DMS 273 (cell line): ENCODE measurements around the gene CYP4F3.
"Not testable (repeated sequence)": the region's sequence is repeated elsewhere in the genome, so short reads cannot be mapped to it uniquely, and the experiment has no call there.

Experiments used
- DNase-seq: peaks from one replicate; lab custom pipeline; 2025; ENCODE audit not compliant: unreplicated experiment; lab: John Stamatoyannopoulos, UW

CYP4F3 gene

DNA sequence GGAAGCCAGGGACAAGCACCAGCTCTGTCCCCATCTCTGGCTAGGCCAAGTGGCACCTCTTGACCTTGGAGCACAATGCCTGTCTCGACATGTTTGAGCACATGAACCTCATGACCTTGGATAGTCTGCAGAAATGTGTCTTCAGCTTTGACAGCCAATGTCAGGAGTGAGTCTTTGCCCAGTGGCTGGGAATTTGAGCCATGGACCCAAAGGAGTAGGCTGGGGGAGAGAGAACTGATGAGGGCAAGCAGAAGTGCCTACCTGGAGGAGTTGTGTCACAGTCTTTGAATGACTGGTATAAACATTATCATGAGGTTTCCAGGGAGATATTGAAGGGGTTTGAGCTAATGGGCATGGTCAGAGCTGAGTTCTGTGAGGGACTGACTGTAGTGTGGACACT lies 25.5 kb downstream of the CYP4F3 start:
- no peak for DNase-seq

DNA sequence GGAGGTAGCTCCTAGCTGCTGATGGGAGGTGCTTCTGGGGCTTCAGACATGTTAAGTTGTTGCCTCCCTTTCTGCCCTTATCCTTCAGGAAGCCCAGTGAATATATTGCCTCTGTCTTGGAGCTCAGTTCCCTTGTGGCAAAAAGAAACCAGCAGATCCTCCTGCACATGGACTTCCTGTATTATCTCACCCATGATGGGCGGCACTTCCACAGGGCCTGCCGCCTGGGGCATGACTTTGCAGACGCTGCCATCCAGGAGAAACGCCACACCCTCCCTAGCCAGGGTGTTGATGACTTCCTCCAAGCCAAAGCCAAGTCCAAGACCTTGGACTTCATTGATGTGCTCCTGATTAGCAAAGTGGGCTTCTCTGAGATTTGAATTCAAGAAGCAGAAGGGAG lies 26.2 kb downstream of the CYP4F3 start:
- no peak for DNase-seq

DNA sequence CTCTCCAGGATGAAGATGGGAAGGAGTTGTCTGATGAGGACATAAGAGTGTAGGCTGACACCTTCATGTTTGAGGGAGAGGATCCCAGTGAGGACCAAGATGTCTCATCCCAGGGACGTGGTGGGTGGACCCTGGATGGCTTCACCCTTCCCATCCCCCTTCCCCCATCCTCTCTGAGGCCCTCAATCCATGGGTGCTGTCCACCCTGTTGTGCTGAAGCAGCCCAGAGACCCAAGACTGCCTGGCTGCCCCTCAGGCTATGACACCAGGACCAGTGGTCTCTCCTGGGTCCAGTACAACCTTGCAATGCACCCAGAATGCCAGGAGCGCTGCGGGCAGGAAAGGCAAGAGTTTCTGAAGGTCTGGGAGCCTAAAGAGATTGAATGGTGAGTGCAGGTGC lies 28.7 kb downstream of the CYP4F3 start:
- no peak for DNase-seq

DNA sequence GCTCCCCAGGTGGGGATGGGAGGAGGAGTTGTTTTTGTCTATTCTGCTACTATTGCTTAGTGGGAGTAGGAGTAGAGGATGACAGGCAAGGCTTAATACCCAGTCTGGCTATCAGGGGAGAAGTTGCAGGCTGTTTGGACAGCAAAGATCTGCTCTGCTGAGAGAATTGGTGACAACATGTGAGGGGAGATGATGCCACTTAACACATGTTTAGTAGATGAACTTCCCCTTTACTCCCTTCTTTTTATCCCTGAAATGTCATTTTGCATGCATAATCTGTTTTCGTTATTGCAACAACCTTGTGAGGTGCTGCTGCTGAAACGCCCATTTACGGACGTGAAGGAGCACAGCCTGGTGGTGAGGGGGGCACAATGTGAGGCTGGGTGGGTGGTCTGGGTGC lies 29.2 kb downstream of the CYP4F3 start:
- DNase-seq: no peak

DNA sequence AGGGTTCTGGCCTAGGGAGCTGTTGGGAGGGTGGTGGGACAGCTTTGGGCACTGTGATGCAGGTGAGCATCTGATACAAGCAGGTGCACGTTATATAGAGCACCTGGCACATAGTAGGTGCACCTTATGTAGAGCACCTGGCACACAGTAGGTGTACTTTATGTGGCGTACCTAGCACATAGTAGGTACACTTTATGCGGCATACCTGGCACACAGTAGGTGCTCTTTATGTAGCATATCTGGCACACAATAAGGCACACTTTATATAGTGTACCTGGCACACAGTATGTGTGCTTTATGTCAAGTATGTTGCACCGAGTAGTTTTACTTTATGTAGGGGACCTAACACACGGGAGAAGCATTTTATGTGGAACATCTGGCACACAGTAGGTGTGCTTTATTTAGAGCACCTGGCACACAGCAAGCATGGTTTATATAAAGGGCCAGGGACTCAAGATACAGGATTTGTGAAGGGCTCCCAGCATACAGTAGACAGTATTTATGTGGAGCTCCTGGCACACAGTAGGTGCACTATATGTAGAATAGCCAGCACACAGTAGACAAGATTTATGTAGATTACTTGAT lies 30.6 kb downstream of the CYP4F3 start:
- DNase-seq: no peak

DNA sequence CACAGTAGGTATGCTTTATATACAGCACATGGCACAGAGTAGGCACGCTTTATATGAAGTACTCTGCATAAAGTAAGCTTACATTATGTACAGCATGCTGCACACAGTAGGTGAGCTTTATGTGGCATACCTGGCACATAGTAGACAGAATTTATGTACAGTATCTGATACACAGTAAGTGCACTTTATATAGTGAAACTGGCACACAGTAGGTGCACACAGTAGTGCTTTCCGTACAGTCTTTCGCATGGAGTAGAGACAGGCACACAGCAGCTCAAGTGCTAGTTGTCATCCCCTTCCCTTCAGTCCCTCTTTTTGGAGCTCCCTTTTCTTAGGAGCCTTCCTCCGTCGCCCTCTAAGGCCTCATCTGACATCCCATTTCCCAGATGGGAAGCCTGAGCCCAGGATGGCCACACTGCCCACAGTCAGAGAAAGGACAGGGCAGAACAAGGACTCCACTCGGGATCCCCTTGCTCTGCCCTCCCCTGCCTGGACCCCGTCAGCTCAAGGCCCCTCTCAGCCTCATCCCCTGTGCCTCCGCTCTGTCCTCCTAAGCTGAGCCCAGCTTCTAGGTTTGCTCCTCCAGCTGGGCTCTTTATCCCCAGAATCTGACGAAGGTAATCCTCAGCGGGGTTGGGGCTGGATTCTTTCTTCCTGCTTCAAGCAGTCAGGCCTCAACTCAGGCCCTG lies 31.3 kb downstream of the CYP4F3 start:
- DNase-seq: no peak

DNA sequence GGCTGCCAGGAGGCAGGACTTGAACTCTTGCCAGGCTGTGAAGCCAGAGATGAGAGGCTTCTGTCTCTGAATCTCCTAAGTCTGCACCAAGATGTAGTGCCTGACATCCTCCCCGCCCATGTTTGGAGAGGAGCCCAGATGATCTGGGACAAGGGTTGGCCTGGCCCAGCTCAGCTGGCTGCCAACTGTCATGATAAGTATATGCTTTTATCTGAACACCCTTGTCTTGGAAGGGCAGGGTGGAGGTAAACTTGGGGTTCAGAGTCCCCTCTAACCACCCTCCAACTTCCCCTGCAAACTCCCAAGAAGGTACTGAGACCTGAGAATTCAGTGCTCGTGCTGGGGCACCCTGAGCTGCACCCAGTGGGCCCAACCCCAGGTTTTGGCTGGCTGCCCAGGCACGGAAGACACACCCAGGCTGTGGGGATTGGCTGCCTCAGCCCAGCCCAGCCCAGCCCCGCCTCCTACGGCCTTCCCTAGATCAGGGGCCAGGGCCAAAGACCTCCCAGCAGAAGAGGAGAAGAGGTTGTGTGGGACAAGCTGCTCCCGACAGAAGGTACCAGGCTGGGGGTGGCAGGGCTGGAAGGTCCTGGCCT lies 32.0 kb downstream of the CYP4F3 start, which contains the start of gene CYP4F12:
Gene CYP4F12 (plus strand): TSS at position 508 of the 596 bp plus-strand sequence. CDS start 443 bp downstream, outside the sequence.
- DNase-seq: peak; percentile 31

DNA sequence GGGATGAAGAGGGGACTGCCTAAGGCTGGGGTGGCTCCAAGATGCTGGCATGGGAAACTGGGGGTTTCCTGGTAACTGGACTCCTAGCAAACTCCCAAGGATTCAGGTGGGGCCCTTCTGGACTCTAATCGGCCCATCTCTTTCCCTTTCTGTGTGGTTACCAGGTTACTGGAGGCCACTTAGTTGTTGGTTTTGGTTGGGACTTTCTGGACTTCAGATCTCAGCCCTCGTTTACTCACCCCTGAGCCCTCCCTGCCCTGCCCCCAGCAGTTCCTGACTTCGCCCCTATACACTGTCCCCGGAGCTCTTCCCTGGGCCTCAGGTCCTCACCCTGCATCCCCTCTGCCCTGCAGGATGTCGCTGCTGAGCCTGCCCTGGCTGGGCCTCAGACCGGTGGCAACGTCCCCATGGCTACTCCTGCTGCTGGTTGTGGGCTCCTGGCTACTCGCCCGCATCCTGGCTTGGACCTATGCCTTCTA lies 32.5 kb downstream of the CYP4F3 start:
- no peak for DNase-seq

DNA sequence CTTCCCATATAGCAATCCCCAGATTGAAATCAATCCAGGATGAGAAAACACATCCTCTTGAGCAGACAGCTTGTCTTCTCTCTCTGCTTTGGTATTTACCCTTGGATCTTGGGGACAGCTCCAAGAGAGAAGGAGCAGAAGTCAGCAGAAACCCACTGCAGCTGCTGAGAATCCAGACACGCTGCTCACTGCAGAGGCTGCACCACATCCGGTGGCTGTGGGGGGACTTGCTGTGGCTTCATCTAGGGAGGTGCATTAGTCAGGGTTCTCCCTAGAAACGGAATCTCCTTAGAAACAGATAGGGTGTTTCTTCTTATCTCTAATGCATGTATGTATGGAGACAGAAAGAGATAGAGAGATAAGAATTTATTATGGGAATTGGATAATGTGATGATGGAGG lies 34.9 kb downstream of the CYP4F3 start:
- no peak for DNase-seq

DNA sequence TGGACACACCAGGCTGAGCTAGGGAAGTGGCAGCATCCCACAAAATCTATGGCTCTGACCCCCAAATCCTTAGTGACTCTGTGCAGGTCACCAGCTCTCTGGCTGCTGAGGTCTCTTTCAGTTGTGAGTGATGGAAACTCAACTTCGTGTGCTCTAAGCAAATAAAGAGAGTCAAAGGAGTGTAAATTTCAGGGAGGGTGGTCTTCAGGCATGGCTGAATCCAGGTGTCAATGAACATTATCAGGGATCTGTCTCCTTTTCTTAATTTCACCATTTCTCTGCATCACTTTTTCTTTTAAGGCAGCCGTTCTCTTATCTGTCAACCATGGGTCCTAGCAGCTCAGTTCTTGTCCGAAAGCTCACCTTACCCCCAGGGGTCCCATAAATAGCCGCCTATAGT lies 38.4 kb downstream of the CYP4F3 start:
- DNase-seq: no peak

DNA sequence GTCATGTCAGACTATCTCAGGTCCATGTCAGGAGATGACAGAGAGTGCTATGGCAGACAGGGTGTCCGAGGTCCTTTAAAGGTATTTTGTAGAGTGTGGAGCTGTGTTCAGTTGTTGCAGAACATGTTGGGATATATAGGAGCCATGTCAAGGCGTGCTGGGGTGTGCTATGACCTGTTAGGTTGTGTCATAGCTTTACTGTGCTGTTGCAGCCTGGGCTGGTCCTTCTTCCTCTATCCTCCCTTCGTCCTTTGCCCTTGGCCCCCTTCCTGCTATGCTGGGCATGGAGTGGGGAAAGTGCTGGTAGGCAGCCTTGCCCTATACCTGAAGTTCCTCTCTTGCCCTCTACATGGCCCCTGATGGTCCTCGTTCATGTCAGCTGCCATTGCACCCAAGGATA lies 39.2 kb downstream of the CYP4F3 start:
- DNase-seq: not testable (repeated sequence)

DNA sequence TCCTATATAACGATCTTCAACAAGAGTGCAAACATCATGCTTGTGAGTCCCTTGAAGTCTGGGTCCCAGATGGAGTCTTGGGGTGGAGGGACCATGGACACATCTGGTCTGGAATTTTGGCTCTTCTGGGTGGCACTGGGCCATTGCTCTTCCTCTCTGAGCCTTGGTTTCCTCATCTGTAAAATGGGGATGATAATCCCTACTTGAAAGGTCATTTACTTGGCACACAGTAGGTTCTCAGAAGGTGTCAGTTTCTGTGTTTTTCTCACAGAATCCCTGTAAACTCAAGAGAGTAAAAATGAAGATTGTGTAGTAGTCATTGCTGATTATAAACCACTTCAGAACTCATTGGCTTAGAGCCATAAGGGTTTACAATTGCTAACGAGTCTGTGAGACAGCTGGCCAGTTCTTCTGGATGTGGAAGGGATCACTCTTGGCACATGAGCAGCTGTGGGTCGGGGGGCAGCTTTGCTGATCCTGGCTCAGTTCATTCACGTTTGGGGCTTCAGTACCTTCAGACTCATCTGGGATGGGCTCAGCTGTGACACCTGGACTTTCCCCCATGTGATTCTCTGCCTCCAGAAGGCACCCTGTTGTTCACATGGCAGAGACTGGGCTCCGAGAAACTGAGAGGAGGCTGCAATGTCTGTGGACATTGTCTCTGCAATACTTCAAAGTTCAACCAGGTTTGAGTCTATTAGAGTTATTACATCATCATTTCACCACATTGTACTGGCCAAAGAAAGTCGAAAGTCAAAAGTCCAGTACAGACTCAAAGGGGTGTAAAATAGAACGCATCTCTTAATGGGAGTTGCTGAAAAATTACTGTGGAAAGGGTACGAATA lies 40.0 kb downstream of the CYP4F3 start:
- DNase-seq: no peak

DNA sequence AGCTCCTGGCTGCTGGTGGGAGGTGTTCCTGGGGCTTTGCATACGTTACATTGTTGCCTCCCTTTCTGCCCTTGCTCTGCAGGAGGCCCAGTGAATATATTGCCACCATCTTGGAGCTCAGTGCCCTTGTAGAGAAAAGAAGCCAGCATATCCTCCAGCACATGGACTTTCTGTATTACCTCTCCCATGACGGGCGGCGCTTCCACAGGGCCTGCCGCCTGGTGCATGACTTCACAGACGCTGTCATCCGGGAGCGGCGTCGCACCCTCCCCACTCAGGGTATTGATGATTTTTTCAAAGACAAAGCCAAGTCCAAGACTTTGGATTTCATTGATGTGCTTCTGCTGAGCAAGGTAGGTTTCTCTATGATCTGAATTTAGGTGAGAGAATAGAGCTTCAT lies 42.7 kb downstream of the CYP4F3 start:
- no peak for DNase-seq

DNA sequence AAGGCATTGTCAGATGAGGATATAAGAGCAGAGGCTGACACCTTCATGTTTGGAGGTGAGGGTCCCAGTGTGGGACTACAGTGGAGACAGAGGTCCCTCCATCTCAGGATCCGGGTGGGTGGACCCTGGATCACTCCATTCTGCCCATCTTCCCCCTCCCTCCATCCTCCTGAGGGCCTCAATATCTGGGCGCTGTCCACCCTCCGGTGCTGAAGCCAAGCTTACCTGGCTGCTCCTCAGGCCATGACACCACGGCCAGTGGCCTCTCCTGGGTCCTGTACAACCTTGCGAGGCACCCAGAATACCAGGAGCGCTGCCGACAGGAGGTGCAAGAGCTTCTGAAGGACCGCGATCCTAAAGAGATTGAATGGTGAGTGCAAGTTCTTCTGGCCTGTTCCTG lies 44.1 kb downstream of the CYP4F3 start:
- DNase-seq: no peak

DNA sequence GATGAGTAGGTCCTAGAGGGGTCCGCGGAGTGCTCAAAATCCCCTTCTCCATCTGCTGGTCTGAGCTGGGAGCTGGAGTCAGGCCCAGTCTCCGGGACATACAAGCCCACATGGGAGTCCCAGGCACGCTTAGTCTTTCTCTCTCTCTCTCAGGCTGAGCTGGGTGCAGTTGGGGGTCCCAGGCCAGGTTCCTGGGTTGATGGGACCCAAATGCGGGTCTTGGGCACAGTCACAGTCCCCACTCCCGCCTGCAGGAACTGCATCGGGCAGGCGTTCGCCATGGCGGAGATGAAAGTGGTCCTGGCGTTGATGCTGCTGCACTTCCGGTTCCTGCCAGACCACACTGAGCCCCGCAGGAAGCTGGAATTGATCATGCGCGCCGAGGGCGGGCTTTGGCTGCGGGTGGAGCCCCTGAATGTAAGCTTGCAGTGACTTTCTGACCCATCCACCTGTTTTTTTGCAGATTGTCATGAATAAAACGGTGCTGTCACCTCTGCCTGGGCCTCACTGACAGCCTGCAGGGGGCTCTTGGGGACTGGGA lies 56.0 kb downstream of the CYP4F3 start:
- DNase-seq: no peak

DNA sequence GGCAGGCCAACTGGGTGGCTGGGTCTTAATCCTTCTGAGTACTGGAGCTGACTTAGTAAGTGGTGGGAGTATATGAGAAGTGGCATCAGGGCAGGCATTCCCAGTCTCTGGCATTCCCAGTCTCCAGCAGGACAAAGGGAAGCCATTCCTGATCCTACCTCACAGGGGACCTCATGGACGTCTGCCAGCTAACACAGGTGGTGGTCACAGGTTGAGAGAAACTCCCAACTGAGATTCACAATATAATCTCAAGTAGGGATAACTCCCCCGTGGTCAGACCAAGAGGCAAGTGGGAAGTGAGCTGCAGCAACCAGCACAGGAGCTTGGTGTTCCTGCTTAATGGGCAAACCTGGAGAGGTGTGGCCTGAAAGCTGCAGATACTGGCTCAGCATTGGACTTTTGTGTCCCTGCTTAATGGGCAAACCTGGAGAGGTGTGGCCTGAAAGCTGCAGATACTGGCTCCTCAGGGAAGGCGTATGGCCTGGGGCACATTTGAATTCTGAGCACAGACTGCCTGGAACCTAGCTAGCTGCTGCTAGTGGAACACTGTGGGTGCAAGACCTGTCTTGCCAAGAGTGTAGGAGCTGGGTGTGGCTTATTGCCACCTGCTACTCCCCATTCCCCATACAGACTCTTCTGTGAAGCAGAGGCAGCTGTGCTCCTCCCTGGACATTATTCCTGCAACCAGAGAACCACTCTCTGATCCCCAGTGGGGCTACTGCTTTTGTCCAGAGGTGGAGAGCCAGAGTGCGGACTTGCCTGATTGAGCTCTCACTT lies 61.2 kb downstream of the CYP4F3 start:
- peak; percentile 65 for DNase-seq

DNA sequence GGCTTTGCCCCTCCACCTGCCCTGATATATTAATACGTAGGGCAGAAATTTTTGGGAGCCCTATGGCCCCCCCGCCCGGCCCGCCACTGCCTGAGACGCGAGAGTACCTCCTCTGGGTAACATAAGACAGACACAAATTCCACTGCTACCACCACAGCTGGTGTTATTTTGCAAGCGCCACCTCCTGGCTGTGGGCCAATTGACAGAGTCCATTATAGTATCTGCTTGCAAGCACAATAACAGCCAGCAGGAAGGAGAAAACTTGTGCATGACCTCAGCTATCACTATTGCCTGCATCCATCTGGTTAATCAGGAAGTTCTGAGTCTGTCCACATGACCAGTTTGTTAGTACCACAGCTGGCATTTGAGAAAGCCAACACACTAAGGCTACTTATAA lies 61.8 kb downstream of the CYP4F3 start:
- DNase-seq: peak; percentile 95
